ENCODE measurements around the gene ARID2. TPM values are rescaled to one million over a fixed set of nuclear protein-coding genes. Genes with fewer than 3 reads are reported as not detected.

Gene ARID2
- total RNA-seq, 1 donor, result 21.0 TPM

DNA sequence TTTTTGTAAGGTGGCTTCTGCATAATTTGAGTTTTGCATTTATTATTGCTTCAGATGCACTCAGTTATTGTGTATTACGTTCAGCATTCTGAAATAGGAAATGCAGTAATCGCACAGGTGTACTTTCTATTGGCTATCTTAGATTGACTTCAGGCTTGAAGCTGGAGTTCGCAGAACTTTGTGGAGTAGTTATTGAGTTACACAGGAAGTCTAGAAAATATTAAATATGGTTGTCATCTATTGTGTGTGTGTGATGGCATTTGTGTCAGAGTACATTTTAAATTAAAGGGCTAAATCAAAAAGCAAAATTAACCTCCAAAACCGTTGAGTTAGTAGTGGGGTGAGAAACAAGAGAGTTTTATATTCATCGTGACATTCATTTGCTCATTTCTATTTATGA is 2.7 kb downstream of the ARID2 start:
- no peak for DNase-seq (ENCODE audit: insufficient read length, low spot score, missing footprints)
- H3K36me3 ChIP-seq (ENCODE audit: insufficient read depth, low read length), result no peaks in the 10 kb centered on the region
- peak overlapping the region; percentile 81 for H3K27ac ChIP-seq (ENCODE audit: low read depth, low read length)
- peaks cover 22% of the 10 kb centered on the region for H3K4me1 ChIP-seq (ENCODE audit: insufficient read depth, low read length)
- no peaks in the 10 kb centered on the region for H3K27me3 ChIP-seq (ENCODE audit: insufficient read depth, low read length)
- peak overlapping the region; percentile 85 for H3K4me2 ChIP-seq (ENCODE audit: insufficient read depth, low read length)
- no peaks in the 10 kb centered on the region for H4K20me1 ChIP-seq (ENCODE audit: insufficient read depth, low read length)
- peak overlapping the region; percentile 42 for H2AFZ ChIP-seq (ENCODE audit: low read length)
- TF ChIP-seq, protein P1, sequence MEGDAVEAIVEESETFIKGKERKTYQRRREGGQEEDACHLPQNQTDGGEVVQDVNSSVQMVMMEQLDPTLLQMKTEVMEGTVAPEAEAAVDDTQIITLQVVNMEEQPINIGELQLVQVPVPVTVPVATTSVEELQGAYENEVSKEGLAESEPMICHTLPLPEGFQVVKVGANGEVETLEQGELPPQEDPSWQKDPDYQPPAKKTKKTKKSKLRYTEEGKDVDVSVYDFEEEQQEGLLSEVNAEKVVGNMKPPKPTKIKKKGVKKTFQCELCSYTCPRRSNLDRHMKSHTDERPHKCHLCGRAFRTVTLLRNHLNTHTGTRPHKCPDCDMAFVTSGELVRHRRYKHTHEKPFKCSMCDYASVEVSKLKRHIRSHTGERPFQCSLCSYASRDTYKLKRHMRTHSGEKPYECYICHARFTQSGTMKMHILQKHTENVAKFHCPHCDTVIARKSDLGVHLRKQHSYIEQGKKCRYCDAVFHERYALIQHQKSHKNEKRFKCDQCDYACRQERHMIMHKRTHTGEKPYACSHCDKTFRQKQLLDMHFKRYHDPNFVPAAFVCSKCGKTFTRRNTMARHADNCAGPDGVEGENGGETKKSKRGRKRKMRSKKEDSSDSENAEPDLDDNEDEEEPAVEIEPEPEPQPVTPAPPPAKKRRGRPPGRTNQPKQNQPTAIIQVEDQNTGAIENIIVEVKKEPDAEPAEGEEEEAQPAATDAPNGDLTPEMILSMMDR (IDR thresholded peaks at IDR 0.05; ENCODE audit: extremely low read depth, low read depth, low read length), result no peak
- no peaks in the 10 kb centered on the region for H3K9me3 ChIP-seq (ENCODE audit: low read depth, low read length)
- H3K79me2 ChIP-seq (ENCODE audit: insufficient read depth, low read length), result peaks cover 61% of the 10 kb centered on the region
- peak overlapping the region; percentile 47 for H3K4me3 ChIP-seq (ENCODE audit: insufficient read depth, low read length)

DNA sequence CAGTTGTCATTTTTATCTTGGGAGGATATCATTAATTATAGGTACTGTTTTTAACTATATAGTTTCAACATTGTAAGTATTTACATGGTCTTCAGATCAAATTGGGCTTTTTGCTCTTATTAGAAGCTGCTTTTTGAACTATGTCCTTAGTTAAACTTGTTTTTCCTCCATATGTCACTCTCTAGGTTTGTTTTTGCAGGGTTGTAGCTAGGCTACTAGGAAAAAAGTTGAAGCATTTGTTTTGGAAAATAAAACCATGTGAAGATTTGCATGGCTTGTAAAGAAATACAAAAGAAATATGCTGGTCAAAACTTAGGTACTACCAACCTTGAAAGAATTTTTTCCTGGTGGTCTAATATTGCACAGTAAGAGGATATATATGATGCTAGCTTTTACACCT is 3.4 kb downstream of the ARID2 start:
- Histone ChIP-seq H3K4me2 (ENCODE audit: insufficient read depth, low read length) (no peak overlapping the region), H2AFZ (ENCODE audit: low read length) (no peak overlapping the region), H4K20me1 (ENCODE audit: insufficient read depth, low read length) (no peaks in the 10 kb centered on the region), H3K4me3 (ENCODE audit: insufficient read depth, low read length) (no peak overlapping the region), H3K27me3 (ENCODE audit: insufficient read depth, low read length) (no peaks in the 10 kb centered on the region), H3K4me1 (ENCODE audit: insufficient read depth, low read length) (peaks cover 21% of the 10 kb centered on the region), H3K9me3 (ENCODE audit: low read depth, low read length) (no peaks in the 10 kb centered on the region), H3K79me2 (ENCODE audit: insufficient read depth, low read length) (peaks cover 67% of the 10 kb centered on the region), H3K27ac (ENCODE audit: low read depth, low read length) (peak overlapping the region; percentile 81), H3K36me3 (ENCODE audit: insufficient read depth, low read length) (peaks cover 4% of the 10 kb centered on the region)
- TF ChIP-seq, protein P1 (IDR thresholded peaks at IDR 0.05; ENCODE audit: extremely low read depth, low read depth, low read length), result no peak
- DNase-seq (ENCODE audit: insufficient read length, low spot score, missing footprints), result peak; percentile 17

DNA sequence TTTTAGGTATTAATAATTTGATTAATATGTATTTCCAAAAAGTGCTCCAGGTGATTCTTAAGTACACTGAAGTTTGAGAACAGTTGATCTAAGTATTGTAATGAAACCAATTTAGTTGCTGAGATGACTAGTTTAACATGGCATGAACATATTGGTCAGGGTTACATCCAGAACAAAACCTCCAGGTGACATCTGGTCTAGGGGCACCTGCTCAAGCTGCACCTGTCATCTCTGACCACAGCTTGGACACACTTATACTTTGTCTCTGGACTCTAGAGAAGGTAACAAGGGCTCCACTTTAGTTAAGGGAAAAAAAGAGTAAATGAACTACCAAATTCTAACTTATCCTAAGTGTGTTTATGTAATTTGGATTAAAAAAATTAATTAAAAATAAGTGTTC is 8.1 kb downstream of the ARID2 start:
- Histone ChIP-seq H3K4me2 (ENCODE audit: insufficient read depth, low read length) (no peak overlapping the region), H3K79me2 (ENCODE audit: insufficient read depth, low read length) (peaks cover 84% of the 10 kb centered on the region), H3K36me3 (ENCODE audit: insufficient read depth, low read length) (peaks cover 4% of the 10 kb centered on the region), H2AFZ (ENCODE audit: low read length) (no peak overlapping the region), H3K27ac (ENCODE audit: low read depth, low read length) (no peak overlapping the region), H4K20me1 (ENCODE audit: insufficient read depth, low read length) (no peaks in the 10 kb centered on the region), H3K27me3 (ENCODE audit: insufficient read depth, low read length) (no peaks in the 10 kb centered on the region), H3K9me3 (ENCODE audit: low read depth, low read length) (no peaks in the 10 kb centered on the region), H3K4me1 (ENCODE audit: insufficient read depth, low read length) (peaks cover 4% of the 10 kb centered on the region), H3K4me3 (ENCODE audit: insufficient read depth, low read length) (no peak overlapping the region)
- DNase-seq (ENCODE audit: insufficient read length, low spot score, missing footprints), result no peak
- TF ChIP-seq, protein P1 (IDR thresholded peaks at IDR 0.05; ENCODE audit: extremely low read depth, low read depth, low read length), result no peak

DNA sequence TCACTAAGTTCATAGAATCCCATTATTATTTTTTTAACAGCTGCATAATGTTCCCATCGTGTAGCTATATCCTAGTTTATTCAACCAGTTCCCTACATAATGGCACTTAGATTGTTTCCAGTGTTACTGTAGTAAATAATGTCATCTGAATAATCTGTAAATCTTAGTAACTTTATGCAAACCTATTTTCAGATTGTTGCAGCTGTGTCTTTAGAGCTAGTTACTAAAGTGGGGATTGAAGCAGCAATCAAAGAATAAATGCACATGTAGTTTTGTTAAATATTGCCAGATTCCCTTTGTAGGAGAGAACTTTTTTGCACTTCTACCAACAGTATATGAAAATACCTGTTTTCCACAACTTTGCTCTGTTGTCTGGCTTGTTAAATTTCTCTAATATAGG is 13.1 kb downstream of the ARID2 start:
- H3K27me3 ChIP-seq (ENCODE audit: insufficient read depth, low read length), result no peaks in the 10 kb centered on the region
- H3K4me2 ChIP-seq (ENCODE audit: insufficient read depth, low read length), result no peak overlapping the region
- no peak overlapping the region for H3K4me3 ChIP-seq (ENCODE audit: insufficient read depth, low read length)
- TF ChIP-seq, protein P1 (IDR thresholded peaks at IDR 0.05; ENCODE audit: extremely low read depth, low read depth, low read length), result no peak
- H3K79me2 ChIP-seq (ENCODE audit: insufficient read depth, low read length), result peaks cover 70% of the 10 kb centered on the region
- H4K20me1 ChIP-seq (ENCODE audit: insufficient read depth, low read length), result peaks cover 8% of the 10 kb centered on the region
- peaks cover 3% of the 10 kb centered on the region for H3K36me3 ChIP-seq (ENCODE audit: insufficient read depth, low read length)
- no peak overlapping the region for H3K27ac ChIP-seq (ENCODE audit: low read depth, low read length)
- no peak for DNase-seq (ENCODE audit: insufficient read length, low spot score, missing footprints)
- H3K9me3 ChIP-seq (ENCODE audit: low read depth, low read length), result no peaks in the 10 kb centered on the region
- H2AFZ ChIP-seq (ENCODE audit: low read length), result no peak overlapping the region
- no peaks in the 10 kb centered on the region for H3K4me1 ChIP-seq (ENCODE audit: insufficient read depth, low read length)
